ENCODE measurements around the gene MYH16. TPM values are rescaled to one million over a fixed set of nuclear protein-coding genes. Genes with fewer than 3 reads are reported as not detected.

The MYH16 gene
- polyA plus RNA-seq, 1 donor (not counting 4 experiments of a cell fraction or from before 2014, with no cell fraction given) = 0.69 TPM

DNA sequence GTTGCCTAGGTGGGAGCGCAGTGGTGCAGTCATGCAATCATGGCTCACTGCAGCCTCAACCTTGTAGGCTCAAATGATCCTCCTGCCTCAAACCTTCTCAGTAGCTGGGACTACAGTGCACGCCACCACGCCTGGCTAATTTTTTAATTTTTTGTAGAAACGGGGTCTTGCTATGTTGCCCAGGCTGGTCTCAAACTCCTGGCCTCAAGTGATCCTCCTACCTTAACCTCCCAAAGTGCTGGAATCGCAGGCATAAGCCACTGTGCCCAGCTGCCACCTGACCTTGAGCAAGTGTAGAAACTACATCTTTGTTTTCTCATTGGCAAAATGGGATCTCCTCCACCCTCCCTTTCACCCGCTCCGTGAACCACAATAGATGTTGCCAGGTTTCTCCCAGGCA is 15.0 kb upstream of the MYH16 start:
- H3K79me2 ChIP-seq (ENCODE audit: control insufficient read depth, insufficient read depth, low read length) = no peaks in the 10 kb centered on the region
- dilution Hi-C loops (cut with MboI; ENCODE audit: extremely low pct_ligation_motif_present, low sequenced_read_pairs) = no loop called here

DNA sequence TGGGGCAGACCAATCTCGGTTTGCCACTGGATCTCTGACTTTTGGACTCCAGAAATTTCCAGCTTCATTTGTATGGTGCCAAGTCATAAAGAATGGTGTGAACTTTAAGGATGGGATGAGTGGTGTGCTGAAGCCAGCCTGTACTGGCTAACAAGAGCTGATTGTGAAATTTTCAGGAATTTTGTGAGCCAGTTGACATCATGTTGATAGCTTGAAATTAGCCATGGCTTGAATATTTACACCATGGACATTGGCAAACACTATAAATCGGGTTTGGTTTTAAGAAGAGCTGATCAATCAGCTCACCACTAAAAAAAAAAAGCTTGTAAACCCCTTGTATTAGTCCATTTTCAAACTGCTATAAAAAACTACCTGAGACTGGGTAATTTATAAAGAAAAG is 14.1 kb upstream of the MYH16 start:
- H3K4me2 ChIP-seq (ENCODE audit: control insufficient read depth, extremely low read depth, insufficient read depth, low read depth, low read length) = no peak overlapping the region
- no peaks in the 10 kb centered on the region for H3K9me3 ChIP-seq (ENCODE audit: control insufficient read depth, low read depth, low read length)
- FAIRE-seq = no peak
- H3K4me3 ChIP-seq (ENCODE audit: control insufficient read depth in 2 of 3, extremely low read depth in 1 of 3, insufficient read depth in 2 of 3, low read depth in 1 of 3, low read length in 3 of 3) = no peak overlapping the region
- no peaks in the 10 kb centered on the region for H3K79me2 ChIP-seq (ENCODE audit: control insufficient read depth, insufficient read depth, low read length)
- H3K27me3 ChIP-seq (ENCODE audit: control insufficient read depth, extremely low read depth, insufficient read depth, low read length) = no peaks in the 10 kb centered on the region
- H3K9me1 ChIP-seq (ENCODE audit: control insufficient read depth, extremely low read depth, insufficient read depth, low read length) = no peaks in the 10 kb centered on the region
- peaks cover 7% of the 10 kb centered on the region for H3K4me1 ChIP-seq (ENCODE audit: control insufficient read depth, extremely low read depth, insufficient read depth, low read length)
- DNase-seq (ENCODE audit: low read depth, low spot score) = no peak
- H3K27ac ChIP-seq (ENCODE audit: control insufficient read depth, insufficient read depth, low read length) = no peak overlapping the region
- no peaks in the 10 kb centered on the region for H3K36me3 ChIP-seq (ENCODE audit: control insufficient read depth in 2 of 2, extremely low read depth in 1 of 2, insufficient read depth in 2 of 2, low read length in 2 of 2)
- H3K9ac ChIP-seq (ENCODE audit: control insufficient read depth, extremely low read depth, insufficient read depth, low read length) = no peak overlapping the region
- no peak overlapping the region for H2AFZ ChIP-seq (ENCODE audit: control insufficient read depth, low read length)
- TF ChIP-seq, protein P1, sequence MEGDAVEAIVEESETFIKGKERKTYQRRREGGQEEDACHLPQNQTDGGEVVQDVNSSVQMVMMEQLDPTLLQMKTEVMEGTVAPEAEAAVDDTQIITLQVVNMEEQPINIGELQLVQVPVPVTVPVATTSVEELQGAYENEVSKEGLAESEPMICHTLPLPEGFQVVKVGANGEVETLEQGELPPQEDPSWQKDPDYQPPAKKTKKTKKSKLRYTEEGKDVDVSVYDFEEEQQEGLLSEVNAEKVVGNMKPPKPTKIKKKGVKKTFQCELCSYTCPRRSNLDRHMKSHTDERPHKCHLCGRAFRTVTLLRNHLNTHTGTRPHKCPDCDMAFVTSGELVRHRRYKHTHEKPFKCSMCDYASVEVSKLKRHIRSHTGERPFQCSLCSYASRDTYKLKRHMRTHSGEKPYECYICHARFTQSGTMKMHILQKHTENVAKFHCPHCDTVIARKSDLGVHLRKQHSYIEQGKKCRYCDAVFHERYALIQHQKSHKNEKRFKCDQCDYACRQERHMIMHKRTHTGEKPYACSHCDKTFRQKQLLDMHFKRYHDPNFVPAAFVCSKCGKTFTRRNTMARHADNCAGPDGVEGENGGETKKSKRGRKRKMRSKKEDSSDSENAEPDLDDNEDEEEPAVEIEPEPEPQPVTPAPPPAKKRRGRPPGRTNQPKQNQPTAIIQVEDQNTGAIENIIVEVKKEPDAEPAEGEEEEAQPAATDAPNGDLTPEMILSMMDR (optimal IDR thresholded peaks at IDR 0.05 in 1 of 3, IDR thresholded peaks at IDR 0.05 in 1 of 3, conservative IDR thresholded peaks at IDR 0.05 in 1 of 3; ENCODE audit: extremely low read depth in 1 of 3, insufficient read depth in 2 of 3, low read length in 3 of 3) = no peak
- no peak for TF ChIP-seq EZH2 (IDR thresholded peaks at IDR 0.05; ENCODE audit: low read length)
- dilution Hi-C loops (cut with MboI; ENCODE audit: extremely low pct_ligation_motif_present, low sequenced_read_pairs) = no loop called here
- H4K20me1 ChIP-seq (ENCODE audit: control insufficient read depth, extremely low read depth, insufficient read depth, low read length) = no peaks in the 10 kb centered on the region

More for the DNA sequence above, 15.0 kb upstream of the MYH16 start:
- FAIRE-seq (no peak), DNase-seq (ENCODE audit: low read depth, low spot score) (no peak)
- Histone ChIP-seq H3K9ac (ENCODE audit: control insufficient read depth, extremely low read depth, insufficient read depth, low read length) (no peak overlapping the region), H3K27ac (ENCODE audit: control insufficient read depth, insufficient read depth, low read length) (no peak overlapping the region), H3K9me1 (ENCODE audit: control insufficient read depth, extremely low read depth, insufficient read depth, low read length) (no peaks in the 10 kb centered on the region), H3K27me3 (ENCODE audit: control insufficient read depth, extremely low read depth, insufficient read depth, low read length) (no peaks in the 10 kb centered on the region), H3K9me3 (ENCODE audit: control insufficient read depth, low read depth, low read length) (no peaks in the 10 kb centered on the region), H3K4me3 (ENCODE audit: control insufficient read depth in 2 of 3, extremely low read depth in 1 of 3, insufficient read depth in 2 of 3, low read depth in 1 of 3, low read length in 3 of 3) (no peak overlapping the region), H3K36me3 (ENCODE audit: control insufficient read depth in 2 of 2, extremely low read depth in 1 of 2, insufficient read depth in 2 of 2, low read length in 2 of 2) (no peaks in the 10 kb centered on the region), H2AFZ (ENCODE audit: control insufficient read depth, low read length) (no peak overlapping the region), H3K4me2 (ENCODE audit: control insufficient read depth, extremely low read depth, insufficient read depth, low read depth, low read length) (no peak overlapping the region), H4K20me1 (ENCODE audit: control insufficient read depth, extremely low read depth, insufficient read depth, low read length) (no peaks in the 10 kb centered on the region), H3K4me1 (ENCODE audit: control insufficient read depth, extremely low read depth, insufficient read depth, low read length) (peaks cover 7% of the 10 kb centered on the region)
- TF ChIP-seq EZH2 (IDR thresholded peaks at IDR 0.05; ENCODE audit: low read length) = no peak
- TF ChIP-seq, protein P1 (optimal IDR thresholded peaks at IDR 0.05 in 1 of 3, IDR thresholded peaks at IDR 0.05 in 1 of 3, conservative IDR thresholded peaks at IDR 0.05 in 1 of 3; ENCODE audit: extremely low read depth in 1 of 3, insufficient read depth in 2 of 3, low read length in 3 of 3) = no peak
